Mononuclear cell (primary cell): ENCODE results near the gene IQCE. TPM values are rescaled to one million over a fixed set of nuclear protein-coding genes. Genes with fewer than 3 reads are reported as not detected.

ENCODE experiments used
- H3K27me3 ChIP-seq: 2 replicates; pipeline ENCODE4 v1.6.0; 2011; ENCODE audit warnings: low read length, control low read depth; ENCODE audit not compliant: insufficient read depth
- H3K4me1 ChIP-seq: 2 replicates; pipeline ENCODE4 v1.5.1; 2011; ENCODE audit warnings: mild to moderate bottlenecking, low read length, control low read depth; ENCODE audit not compliant: insufficient read depth
- H3K4me3 ChIP-seq: 2 replicates; pipeline ENCODE4 v1.5.1; 2011; ENCODE audit warnings: mild to moderate bottlenecking, low read length, moderate library complexity
- H3K9me3 ChIP-seq: 2 replicates; pipeline ENCODE4 v1.5.1; 2011; ENCODE audit warnings: low read depth, mild to moderate bottlenecking, control low read depth, low read length
- total RNA-seq: library from RNA; depleted of rRNA; stranded (reverse); fragments of >200 nt; gene quantifications from one replicate; pipeline ENCODE4 v1.2.3, GENCODE V29; 2012

The IQCE gene
- total RNA-seq, 1 donor: 2.7 TPM

DNA sequence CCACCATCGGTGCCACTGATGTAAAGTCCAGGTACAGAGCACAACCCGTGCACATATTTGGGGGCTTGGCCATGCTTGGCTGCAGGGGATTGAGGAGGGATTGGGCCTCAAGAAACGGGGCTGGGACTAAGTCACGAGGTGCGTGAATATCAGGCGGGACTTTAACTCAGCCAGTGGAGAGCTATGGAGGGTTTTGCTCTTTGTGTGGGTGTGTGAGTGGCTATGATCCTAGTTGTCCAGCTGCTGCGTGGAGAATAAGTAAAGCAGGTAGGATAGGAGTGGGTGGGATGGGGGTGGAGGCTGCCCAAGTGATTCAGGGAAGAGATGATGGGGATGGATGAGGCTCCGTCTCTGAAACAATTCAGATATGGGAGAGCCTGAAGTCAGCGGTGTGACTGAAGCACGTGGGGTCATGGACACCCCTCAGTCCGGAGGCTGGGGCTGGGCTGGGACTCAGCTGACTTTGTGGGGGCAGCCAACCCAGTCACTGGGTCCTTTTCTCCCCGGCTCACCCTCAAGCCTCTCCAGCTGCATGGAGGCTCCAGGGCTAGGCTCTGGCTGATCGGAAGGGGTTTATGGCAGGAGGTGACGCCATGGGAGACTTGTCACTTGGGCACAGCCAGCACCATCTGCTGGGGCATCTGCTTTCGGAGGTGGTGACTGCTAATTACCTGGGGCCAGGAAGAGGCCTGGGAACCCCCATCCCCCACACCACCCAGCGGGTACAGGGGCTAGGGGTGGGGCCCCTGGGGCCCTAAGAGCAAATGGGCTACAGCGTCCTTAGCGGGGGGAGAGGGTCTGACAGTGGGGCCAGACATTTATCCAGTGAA lies 40.9 kb upstream of the IQCE start:
- H3K27me3 ChIP-seq: no peaks in the 10 kb centered on the region
- H3K4me1 ChIP-seq: peaks cover 40% of the 10 kb centered on the region
- H3K4me3 ChIP-seq: no peak overlapping the region
- no peaks in the 10 kb centered on the region for H3K9me3 ChIP-seq

DNA sequence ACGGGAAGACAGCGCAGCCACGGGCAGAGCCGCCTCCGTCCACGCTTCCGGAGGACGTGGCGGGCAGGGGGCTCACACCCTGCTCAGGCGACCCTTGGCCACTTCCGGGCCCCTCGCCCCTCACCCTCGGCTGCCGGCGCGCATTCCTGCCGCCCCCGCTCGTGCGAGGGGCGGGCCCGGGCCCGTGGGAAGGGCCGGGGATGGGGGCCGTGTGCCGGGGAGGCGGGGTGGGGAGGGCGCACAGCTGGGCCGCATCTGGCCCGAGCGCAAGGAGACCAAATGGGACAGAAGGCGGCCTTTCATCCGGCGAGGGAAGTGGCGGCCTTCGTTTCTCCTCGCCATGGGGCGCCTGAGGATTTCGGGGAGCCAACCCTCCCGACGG lies 40.1 kb upstream of the IQCE start:
- Histone ChIP-seq H3K4me3 (peak overlapping the region; percentile 35), H3K27me3 (no peaks in the 10 kb centered on the region), H3K9me3 (no peaks in the 10 kb centered on the region), H3K4me1 (peaks cover 40% of the 10 kb centered on the region)

DNA sequence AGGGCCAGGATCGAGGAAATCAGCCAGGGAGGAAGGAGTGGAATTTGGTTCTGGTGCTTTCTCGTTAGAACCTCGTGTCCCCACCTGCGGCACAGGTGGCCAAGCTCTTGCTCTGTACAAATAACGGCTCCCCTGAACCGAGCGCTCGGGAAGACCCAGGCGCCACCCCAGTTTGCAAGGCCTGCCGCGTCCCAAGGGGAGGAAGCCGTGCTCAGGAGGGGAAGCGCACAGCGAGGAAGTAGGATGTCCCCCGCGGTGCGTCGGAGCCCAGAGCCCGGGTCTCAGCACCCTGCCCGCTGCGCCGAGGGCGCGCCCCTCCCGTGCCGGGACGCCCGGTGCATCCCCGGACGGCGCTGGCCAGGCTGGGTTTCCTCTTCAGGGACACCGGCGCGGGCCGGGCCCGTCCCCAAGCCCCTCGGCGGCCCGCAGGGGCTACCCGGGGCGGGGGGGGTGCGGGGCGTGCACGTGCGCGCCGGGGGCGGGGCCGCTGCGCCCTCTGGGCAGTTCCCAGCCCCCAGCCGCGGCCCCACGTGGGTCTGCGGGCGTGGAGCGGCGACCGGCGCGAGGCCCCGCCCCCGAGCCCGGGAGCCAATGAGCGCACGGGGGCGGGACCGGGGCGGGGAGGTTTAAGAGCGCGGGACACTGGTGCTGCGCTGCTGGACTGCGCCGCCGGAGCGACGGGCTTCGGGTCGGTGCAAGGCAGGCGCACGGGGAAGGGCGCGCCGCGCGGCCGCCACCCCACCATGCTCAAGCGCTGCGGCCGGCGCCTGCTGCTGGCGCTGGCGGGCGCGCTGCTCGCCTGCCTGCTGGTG lies 39.5 kb upstream of the IQCE start, which contains the start of gene LFNG:
Gene LFNG (plus strand): TSS at position 656 of the 812 bp plus-strand sequence. CDS start 88 bp downstream, at position 744.
- H3K9me3 ChIP-seq: no peaks in the 10 kb centered on the region
- peak within 1 kb of the TSS; percentile 84 for H3K4me3 ChIP-seq
- H3K4me1 ChIP-seq: peaks cover 43% of the 10 kb centered on the region
- H3K27me3 ChIP-seq: no peaks in the 10 kb centered on the region

DNA sequence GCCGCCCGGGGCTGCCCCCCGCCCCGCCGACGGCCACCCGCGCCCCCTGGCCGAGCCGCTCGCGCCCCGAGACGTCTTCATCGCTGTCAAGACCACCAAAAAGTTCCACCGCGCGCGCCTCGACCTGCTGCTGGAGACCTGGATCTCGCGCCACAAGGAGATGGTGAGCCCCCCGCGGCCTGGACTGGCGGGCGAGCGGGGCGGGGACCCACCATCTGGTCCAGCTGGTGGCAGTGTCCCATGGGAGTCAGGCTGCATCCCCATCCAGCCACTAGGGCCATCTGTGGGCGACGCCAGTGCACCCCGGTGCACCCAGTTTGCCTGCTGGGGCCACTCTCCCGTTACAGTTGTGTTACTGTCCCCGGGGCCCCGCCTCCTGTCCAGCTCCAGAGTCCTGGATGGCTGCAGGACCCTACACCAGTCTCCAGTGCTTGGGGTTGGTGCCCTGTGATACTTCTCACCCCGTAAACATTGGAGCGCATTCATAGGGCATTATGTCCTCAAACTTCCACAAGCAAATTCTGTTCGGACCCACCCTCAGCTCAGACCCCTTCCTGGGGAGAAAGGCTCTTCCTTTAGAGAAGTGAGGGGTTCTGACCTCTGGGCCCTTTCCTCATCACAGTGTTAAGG lies 38.5 kb upstream of the IQCE start:
- Histone ChIP-seq H3K9me3 (no peaks in the 10 kb centered on the region), H3K4me1 (peaks cover 53% of the 10 kb centered on the region), H3K27me3 (no peaks in the 10 kb centered on the region), H3K4me3 (peak overlapping the region; percentile 84)

DNA sequence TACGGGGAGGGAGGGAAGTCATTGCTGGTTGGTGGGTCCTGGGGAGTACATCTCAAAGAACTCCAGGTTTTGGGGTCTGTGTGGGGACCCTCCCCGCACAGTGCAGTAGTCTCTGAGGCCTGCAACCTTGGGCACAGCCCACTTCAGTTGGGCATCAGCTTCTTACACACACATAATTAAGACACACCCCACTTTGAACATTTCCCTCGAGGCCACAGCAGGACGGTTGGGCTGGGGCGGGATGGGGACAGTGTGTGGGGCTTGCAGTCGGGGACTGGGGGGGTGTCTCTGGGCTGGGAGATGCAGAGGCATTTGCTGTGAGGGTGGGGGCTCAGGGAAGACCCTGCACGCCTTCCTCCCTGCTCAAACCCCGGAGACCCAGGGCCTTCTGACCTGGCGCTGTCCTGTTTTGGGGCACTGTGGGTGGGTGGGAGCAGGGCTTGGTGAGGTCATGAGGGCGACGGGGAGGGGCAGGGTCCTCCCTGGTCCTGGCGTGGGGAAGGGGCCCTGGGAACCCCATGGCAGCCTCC lies 38.0 kb upstream of the IQCE start:
- Histone ChIP-seq H3K9me3 (no peaks in the 10 kb centered on the region), H3K4me1 (peaks cover 58% of the 10 kb centered on the region), H3K27me3 (no peaks in the 10 kb centered on the region), H3K4me3 (peak overlapping the region; percentile 84)

DNA sequence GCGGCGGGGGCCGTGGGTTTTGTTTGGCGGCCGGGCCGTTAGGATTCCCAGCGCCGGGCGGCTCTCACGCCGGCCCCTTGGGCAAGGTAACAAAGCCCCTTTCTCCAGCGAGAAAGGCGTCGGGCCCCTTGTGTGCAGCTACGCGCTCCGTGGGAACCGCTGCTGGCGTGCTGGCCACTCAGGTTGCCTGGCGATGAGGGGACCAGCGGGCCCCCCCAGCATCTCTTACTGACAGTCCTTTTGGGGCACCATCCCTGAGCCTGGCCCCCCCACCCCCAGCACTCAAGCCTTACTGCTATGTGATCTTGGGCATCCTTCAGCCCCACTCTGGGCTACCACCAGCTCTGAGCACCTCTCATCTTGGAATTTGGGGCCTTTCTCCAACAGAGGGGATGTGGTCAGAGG lies 37.4 kb upstream of the IQCE start:
- Histone ChIP-seq H3K4me3 (peak overlapping the region; percentile 84), H3K9me3 (no peaks in the 10 kb centered on the region), H3K27me3 (no peaks in the 10 kb centered on the region), H3K4me1 (peaks cover 64% of the 10 kb centered on the region)

DNA sequence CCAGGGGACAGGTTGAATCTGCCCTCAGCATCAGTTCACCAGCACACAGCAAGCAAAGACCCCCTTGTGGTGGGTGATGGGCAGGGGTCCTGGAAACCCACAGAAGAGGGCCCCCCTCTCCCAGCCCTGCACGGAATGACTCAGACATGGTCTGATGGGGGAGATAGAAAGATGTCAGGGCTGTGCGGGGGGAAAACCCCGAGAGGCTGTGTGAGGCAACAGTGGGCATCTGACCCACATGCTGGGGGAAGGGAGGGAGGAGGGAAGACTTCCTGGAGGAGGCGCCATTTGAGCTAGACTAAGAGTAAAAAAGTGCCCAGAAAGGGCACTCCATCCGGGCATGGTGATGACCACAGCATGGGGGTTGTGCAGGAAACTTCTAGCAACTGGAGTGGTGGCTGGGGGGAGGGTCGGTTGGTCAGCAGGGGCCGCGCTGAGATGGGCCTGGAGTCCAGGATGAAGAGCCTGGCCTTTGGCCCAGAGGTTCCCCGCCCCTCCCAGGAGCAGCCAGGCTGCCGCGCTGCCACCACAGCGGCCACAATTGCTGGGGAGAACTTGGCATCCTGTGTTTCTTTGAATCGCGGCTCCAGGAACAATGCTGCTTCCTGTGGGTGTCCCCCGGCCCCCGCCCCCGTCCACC lies 36.7 kb upstream of the IQCE start:
- H3K4me1 ChIP-seq: peaks cover 71% of the 10 kb centered on the region
- H3K9me3 ChIP-seq: no peaks in the 10 kb centered on the region
- no peaks in the 10 kb centered on the region for H3K27me3 ChIP-seq
- H3K4me3 ChIP-seq: peak overlapping the region; percentile 84

DNA sequence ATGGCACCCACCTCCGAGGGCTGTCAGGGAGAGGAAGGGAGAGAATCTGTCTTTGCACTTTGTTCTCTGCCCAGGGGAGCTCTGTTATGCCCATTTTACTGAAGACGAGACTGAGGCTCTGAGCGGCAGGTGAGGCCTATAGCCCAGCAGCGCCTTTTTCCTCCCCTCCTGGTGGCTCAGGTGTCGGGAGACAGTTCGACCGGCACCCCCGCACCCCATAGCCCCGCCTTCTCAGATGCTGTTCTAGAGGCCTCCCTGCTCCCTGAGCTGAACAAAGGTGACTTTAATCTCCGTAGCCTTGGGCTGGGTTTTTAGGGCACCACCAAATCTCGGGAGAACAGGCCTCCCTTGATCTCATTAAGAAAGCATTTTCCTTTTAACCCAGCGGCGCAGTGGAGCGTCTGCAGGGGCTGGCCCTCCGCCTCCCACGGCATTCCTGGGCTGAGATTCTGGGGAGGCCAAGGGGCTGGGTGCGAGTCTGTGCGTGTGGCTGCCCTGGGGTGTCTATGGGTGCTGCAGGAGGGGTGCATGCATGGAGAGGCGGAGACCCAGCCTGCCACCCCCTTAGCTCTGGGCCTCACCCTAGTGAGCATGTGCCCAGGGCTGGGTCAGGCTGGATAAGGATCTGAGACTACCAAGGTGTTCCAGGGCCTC lies 35.9 kb upstream of the IQCE start:
- Histone ChIP-seq H3K4me1 (peaks cover 79% of the 10 kb centered on the region), H3K27me3 (no peaks in the 10 kb centered on the region), H3K9me3 (no peaks in the 10 kb centered on the region), H3K4me3 (peak overlapping the region; percentile 84)

DNA sequence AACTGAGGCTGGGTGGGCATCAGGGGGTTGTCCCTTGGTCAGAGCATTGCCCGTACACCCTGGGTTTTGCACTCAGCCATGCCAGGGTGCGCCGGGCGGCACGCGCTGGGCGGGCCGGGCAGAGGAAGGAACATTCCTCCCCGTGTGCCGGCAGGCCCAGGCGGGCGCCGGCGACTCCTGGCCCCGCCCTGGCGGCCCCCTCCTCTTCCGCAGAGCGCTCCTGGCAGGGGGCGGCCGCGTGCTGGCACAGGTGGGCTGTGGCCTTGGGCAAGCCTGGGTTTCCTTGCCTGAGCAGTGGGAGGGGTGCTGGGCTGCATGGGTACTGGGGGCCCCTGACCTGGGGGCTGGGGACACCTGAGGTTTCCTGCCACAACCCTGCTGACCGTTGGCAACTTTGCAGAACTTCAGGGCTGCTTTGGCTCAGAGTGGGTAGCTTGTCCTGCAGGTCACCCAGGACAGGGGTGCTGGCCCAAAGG lies 35.3 kb upstream of the IQCE start:
- Histone ChIP-seq H3K9me3 (no peaks in the 10 kb centered on the region), H3K27me3 (no peaks in the 10 kb centered on the region), H3K4me3 (peak overlapping the region; percentile 84), H3K4me1 (peaks cover 79% of the 10 kb centered on the region)

DNA sequence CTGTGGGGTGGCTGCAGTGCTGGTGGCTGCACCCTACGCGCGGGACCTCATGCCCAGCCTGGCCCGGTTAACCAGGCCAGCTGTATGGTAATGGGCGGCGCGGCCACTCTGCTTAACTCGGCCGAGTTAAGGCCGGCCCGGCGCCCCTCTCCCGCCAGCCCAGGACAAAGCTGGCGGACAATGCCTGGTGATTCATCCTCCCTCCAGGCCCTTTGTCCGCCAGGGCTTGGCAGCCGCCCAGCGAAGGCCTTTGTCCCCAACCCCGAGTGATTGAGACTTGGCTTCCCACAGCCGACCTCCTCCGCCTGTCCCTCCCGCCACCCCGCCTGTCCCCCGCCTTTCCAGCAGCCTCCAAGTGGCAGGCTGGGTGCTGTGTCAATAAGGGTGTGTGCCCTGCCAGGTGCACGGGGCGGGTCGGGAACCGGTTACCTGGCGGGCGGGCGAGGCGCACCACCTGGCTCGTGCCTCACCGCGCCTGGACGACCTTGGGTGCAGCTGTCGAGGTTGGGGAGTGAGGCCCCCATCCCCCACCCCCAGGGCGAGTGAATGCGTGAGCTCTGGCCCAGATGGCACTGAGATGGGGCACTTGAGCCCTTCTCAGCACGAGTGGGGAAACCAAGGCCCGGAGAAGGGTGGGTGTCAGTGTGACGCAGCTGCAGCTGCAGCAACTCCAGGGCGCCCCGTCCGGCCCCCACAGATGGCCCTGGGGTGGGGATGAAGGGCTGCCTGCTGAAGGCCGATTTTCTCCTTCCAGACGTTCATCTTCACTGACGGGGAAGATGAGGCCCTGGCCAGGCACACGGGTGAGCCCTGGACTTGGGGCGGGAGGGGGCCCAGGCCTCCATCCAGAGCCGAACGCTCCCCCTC lies 34.6 kb upstream of the IQCE start:
- Histone ChIP-seq H3K4me3 (peak overlapping the region; percentile 84), H3K4me1 (peaks cover 79% of the 10 kb centered on the region), H3K27me3 (no peaks in the 10 kb centered on the region), H3K9me3 (no peaks in the 10 kb centered on the region)

DNA sequence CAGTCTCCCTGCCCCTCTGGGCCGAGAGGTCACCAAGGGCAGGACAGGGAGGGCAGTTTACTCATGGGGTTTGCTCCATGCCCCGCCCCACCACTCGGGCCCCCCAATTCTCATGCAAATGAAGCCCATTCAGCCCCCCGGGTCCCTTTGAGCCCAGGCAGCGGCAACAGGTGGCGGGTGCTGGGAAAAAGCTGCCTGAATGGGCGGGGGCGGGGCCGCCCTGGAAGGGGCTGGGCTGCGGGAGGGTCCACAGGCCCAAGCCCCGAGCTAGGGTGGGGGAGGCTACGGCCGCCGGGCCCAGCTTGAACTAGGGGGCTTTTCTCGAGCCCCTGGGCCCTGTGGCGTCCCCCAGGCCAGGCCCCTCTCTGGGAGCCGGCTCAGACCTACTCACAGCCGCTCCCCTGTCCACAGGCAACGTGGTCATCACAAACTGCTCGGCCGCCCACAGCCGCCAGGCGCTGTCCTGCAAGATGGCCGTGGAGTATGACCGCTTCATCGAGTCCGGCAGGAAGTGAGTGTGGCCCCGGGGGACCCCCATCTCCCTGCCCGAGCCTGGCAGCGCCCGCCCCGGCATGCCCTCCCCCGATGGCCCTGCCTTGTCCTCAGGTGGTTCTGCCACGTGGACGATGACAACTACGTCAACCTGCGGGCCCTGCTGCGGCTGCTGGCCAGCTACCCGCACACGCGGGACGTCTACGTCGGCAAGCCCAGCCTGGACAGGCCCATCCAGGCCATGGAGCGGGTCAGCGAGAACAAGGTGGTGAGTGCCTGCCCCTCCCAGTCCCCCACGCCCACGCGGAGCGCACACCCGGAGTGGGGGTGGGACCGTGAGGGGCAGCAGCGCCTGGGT lies 33.7 kb upstream of the IQCE start:
- Histone ChIP-seq H3K4me3 (no peak overlapping the region), H3K4me1 (peaks cover 87% of the 10 kb centered on the region), H3K9me3 (no peaks in the 10 kb centered on the region), H3K27me3 (no peaks in the 10 kb centered on the region)

DNA sequence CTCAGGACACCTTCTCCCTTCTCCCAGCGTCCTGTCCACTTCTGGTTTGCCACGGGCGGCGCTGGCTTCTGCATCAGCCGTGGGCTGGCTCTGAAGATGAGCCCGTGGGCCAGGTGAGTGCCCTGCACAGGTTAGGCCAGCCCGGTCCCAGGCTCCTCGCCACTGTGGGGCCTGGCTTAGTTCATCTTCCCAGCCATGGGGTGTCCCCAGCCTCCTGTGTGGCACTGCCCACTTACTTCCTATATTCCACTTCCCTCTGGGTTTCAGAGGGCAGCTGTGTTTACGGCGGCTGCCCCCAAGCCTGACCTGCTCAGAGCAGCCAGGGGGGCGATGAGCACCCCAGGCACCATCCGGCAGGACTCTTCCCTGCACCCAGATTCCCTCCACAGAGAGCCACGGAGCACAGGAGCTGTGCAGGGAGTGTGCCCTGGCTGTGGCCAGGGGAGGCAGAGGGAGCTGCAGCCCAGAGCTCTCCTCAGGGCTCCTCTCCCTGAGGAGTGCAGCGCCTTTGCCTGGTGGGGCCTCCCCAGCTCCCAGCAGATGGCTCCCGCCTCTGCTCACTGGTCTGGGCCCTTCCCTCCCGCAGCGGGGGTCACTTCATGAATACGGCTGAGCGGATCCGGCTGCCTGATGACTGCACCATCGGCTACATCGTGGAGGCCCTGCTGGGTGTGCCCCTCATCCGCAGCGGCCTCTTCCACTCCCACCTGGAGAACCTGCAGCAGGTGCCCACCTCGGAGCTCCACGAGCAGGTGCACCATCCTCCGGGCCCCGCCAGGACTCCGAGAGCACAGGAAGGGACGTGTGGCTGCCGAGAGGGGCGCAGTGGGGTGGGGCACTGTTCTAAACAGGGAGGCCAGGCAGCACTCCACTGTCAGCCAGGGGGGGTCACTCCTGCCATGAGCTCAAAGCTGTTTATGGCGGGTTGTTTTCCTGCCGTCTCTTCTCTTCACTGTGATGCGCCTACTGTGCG lies 32.8 kb upstream of the IQCE start:
- H3K9me3 ChIP-seq: no peaks in the 10 kb centered on the region
- H3K4me3 ChIP-seq: no peak overlapping the region
- H3K4me1 ChIP-seq: peaks cover 96% of the 10 kb centered on the region
- H3K27me3 ChIP-seq: no peaks in the 10 kb centered on the region
